GM12878 (cell line): ENCODE data around the gene KCNA2. TPM values are rescaled to one million over a fixed set of nuclear protein-coding genes. Genes with fewer than 3 reads are reported as not detected.

Source experiments
- ATAC-seq: fragments of 200-7000 bp; cut with Tn5 transposase; 3 replicates; pipeline ENCODE4 v1.9.1; 2020; ENCODE audit warnings: mild to moderate bottlenecking, moderate library complexity
- BruUV-seq: library from RNA; stranded (reverse); fragments of 400-500 nt; replicated peaks from 2 replicates; lab custom pipeline; 2021; lab: Mats Ljungman, UMichigan
- CTCF ChIA-PET: fragments of 300-600 bp; sonication (Branson Sonifier 250); formaldehyde crosslinking; extraction: SDS; loops from one replicate; lab custom pipeline; 2021; ENCODE audit warnings: inconsistent platforms; lab: Yijun Ruan, JAX
- POLR2A ChIA-PET: fragments of 350-600 bp; formaldehyde crosslinking; extraction: SDS; loops from one replicate; lab custom pipeline; 2021; ENCODE audit warnings: inconsistent platforms; lab: Charles Lee
- RAD21 ChIA-PET: fragments of 300-600 bp; sonication (Branson Sonifier 250); formaldehyde crosslinking; loops from one replicate; lab custom pipeline; 2023; ENCODE audit warnings: antibody characterized with exemption; ENCODE audit not compliant: unreplicated experiment; lab: Charles Lee
- SMC1A ChIA-PET: fragments of 300-600 bp; sonication (Branson Sonifier 250); formaldehyde crosslinking; loops from one replicate; lab custom pipeline; 2023; ENCODE audit not compliant: unreplicated experiment, uncharacterized antibody; lab: Charles Lee
- DNase-seq: peaks from one replicate; pipeline ENCODE4 v3.0.0-alpha.2; 2011; ENCODE audit warnings: low read depth, low spot score
- FAIRE-seq: peaks from 3 replicates; lab custom pipeline; 2011; peaks lifted over from hg19 to GRCh38; lab: Jason Lieb, UNC
- H2AFZ ChIP-seq: 2 replicates; pipeline ENCODE4 v1.6.0; 2011; ENCODE audit warnings: low read depth, low read length, control low read depth; ENCODE audit not compliant: control insufficient read depth
- H3K27ac ChIP-seq: 2 replicates; pipeline ENCODE4 v1.5.1; 2011; ENCODE audit warnings: control low read depth; ENCODE audit not compliant: control insufficient read depth, insufficient read depth
- H3K27me3 ChIP-seq, 2 experiments: replicated peaks in 1 of 2; 2 replicates each; pipeline versions ENCODE4 v1.6.0 to v1.6.1; 2011; ENCODE audit warnings: low read length in 1 of 2; ENCODE audit not compliant: control insufficient read depth in 2 of 2, insufficient read depth in 2 of 2
- H3K36me3 ChIP-seq, 2 experiments: 2 replicates each; pipeline ENCODE4 v1.5.1; 2011; ENCODE audit warnings: low read length in 1 of 2; ENCODE audit not compliant: control insufficient read depth in 2 of 2, insufficient read depth in 2 of 2
- H3K4me1 ChIP-seq: 2 replicates; pipeline ENCODE4 v1.6.1; 2011; ENCODE audit warnings: mild to moderate bottlenecking, low read length, moderate library complexity, mixed read lengths; ENCODE audit not compliant: control insufficient read depth, insufficient read depth
- H3K4me2 ChIP-seq: 2 replicates; pipeline ENCODE4 v1.6.0; 2011; ENCODE audit warnings: control low read depth; ENCODE audit not compliant: control insufficient read depth, insufficient read depth
- H3K4me3 ChIP-seq: fragments of 200-600 bp; sonication (generic); 2 replicates; pipeline ENCODE4 v1.5.1; 2016
- H3K79me2 ChIP-seq: 2 replicates; pipeline ENCODE4 v1.6.0; 2011; ENCODE audit warnings: low read length; ENCODE audit not compliant: control insufficient read depth, insufficient read depth
- H3K9ac ChIP-seq: 2 replicates; pipeline ENCODE4 v1.8.0; 2011; ENCODE audit warnings: low read length, control low read depth, mixed read lengths; ENCODE audit not compliant: control insufficient read depth, insufficient read depth
- H3K9me3 ChIP-seq: replicated peaks from 3 replicates; pipeline ENCODE4 v1.5.1; 2011; ENCODE audit warnings: mild to moderate bottlenecking, low read length; ENCODE audit not compliant: control insufficient read depth, insufficient read depth
- H4K20me1 ChIP-seq: 2 replicates; pipeline ENCODE4 v1.6.0; 2011; ENCODE audit not compliant: control insufficient read depth, insufficient read depth
- EED ChIP-seq: sonication (generic); IDR thresholded peaks from 2 replicates; pipeline ENCODE4 v1.6.1; 2016; ENCODE audit warnings: antibody characterized with exemption, low read depth
- HDAC2 ChIP-seq: fragments of 200-600 bp; sonication (generic); IDR thresholded peaks from 2 replicates; pipeline ENCODE4 v1.6.1; 2017
- IRF4 ChIP-seq: IDR thresholded peaks from 2 replicates; pipeline ENCODE4 v1.6.1; 2011; ENCODE audit warnings: low read depth, low read length
- MXI1 ChIP-seq: fragments of 150-350 bp; IDR thresholded peaks from 2 replicates; pipeline ENCODE4 v1.6.1; 2011; ENCODE audit warnings: low read depth, mild to moderate bottlenecking, inconsistent platforms, low read length, improper control_type of control experiment
- NFIC ChIP-seq: IDR thresholded peaks from 2 replicates; pipeline ENCODE4 v1.6.1; 2012; ENCODE audit warnings: low read depth, mild to moderate bottlenecking, inconsistent platforms, low read length, moderate library complexity
- POLR2AphosphoS2 ChIP-seq: IDR thresholded peaks from 2 replicates; pipeline ENCODE4 v1.6.1; 2011; ENCODE audit warnings: low read depth, mild to moderate bottlenecking, low read length, improper control_type of control experiment, moderate library complexity
- RCOR1 ChIP-seq: conservative IDR thresholded peaks from 2 replicates; pipeline ENCODE4 v1.6.1; 2012; ENCODE audit warnings: low read depth, low read length, improper control_type of control experiment
- REST ChIP-seq: IDR thresholded peaks from 2 replicates; pipeline ENCODE4 v1.6.1; 2012; ENCODE audit warnings: mild to moderate bottlenecking, low read depth, low read length
- SIN3A ChIP-seq: IDR thresholded peaks from 2 replicates; pipeline ENCODE4 v1.6.1; 2012; ENCODE audit warnings: low read depth, low read length, improper control_type of control experiment
- SKIL ChIP-seq: fragments of 450-650 bp; IDR thresholded peaks from 2 replicates; pipeline ENCODE4 v1.6.1; 2017; ENCODE audit warnings: mild to moderate bottlenecking, low read depth, inconsistent platforms; ENCODE audit not compliant: poor library complexity, severe bottlenecking
- TBL1XR1 ChIP-seq: IDR thresholded peaks from 2 replicates; pipeline ENCODE4 v1.6.1; 2012; ENCODE audit warnings: low read depth, low read length, improper control_type of control experiment
- WGBS: methylation state at CpG from one replicate; pipeline ENCODE4 v1.1.6; 2016; ENCODE audit warnings: low lambda C conversion rate; ENCODE audit not compliant: insufficient replicate concordance, insufficient coverage; ENCODE audit errors: missing lambda C conversion rate; 5-methylcytosine and 5-hydroxymethylcytosine counted together
- in situ Hi-C: fragments of 300-500 bp; cut with MboI; formaldehyde crosslinking; loops from 9 replicates; pipeline ENCODE4 v1.14.3; 2018; ENCODE audit warnings: mixed read lengths
- intact Hi-C: fragments of 100-400 bp; cut with micrococcal nuclease; formaldehyde crosslinking; loops from one replicate; pipeline ENCODE4 v1.14.2; 2022; ENCODE audit not compliant: unreplicated experiment
- polyA plus RNA-seq, 11 experiments: library from polyadenylated mRNA; depleted of rRNA in 4 of 11; unstranded in 6 of 11; stranded (reverse) in 5 of 11; fragments of >200 nt; fragmentation: Nextera tagmentation in 4 of 11; fragmentation: Illumina TruSeq in 1 of 11; extraction: Ambion mirVana in 4 of 11; extraction: Trizol in 1 of 11; gene quantifications; 1 replicate in 1 of 11; 2 replicates in 10 of 11; pipeline versions ENCODE4 v1.2.1 to v1.2.3, GENCODE V29; 2011 to 2016; ENCODE audit warnings: inconsistent platforms in 2 of 11, missing spikeins in 2 of 11, low read depth in 1 of 11
- total RNA-seq, 4 experiments: library from RNA; depleted of rRNA in 3 of 4; stranded (reverse); fragments of >200 nt in 3 of 4; fragmentation: Illumina TruSeq in 1 of 4; extraction: Trizol in 1 of 4; gene quantifications; 2 replicates each; pipeline versions ENCODE4 v1.2.1 to v1.2.3, GENCODE V29; 2013 to 2021
- TF ChIP-seq, protein P1 (sequence below), 3 experiments: IDR thresholded peaks in 2 of 3; conservative IDR thresholded peaks in 1 of 3; 2 replicates each; pipeline ENCODE4 v1.5.1; 2011; ENCODE audit warnings: low read depth in 3 of 3, low read length in 3 of 3, mild to moderate bottlenecking in 3 of 3, control low read depth in 2 of 3, moderate library complexity in 2 of 3, inconsistent platforms in 1 of 3, mixed read lengths in 1 of 3; ENCODE audit not compliant: control insufficient read depth in 2 of 3, insufficient read depth in 1 of 3; ENCODE audit errors: extremely low read depth in 1 of 3

Gene KCNA2
- total and polyA plus RNA-seq, 10 of the 15 experiments (the other 5 are each of a cell fraction or from before 2014, with no cell fraction given), result 0.02 to 0.56 (median 0.10) TPM; not detected in 2

- ChIA-PET CTCF (no interaction called here), RAD21 (no interaction called here), SMC1A (no interaction called here), POLR2A (interaction anchor here (0.5 kb wide), 1 partner anchor 276 kb away, joined by 3 read pairs; no protein-coding TSS in a partner anchor)
- Histone ChIP-seq H2AFZ (no peak overlapping the region), H3K27ac (no peak overlapping the region), H3K9me3 (no peaks in the 10 kb centered on the region), H3K27me3 (peaks cover 8 to 12% of the 10 kb centered on the region in 2 experiments), H3K79me2 (no peaks in the 10 kb centered on the region), H3K4me1 (no peaks in the 10 kb centered on the region), H3K36me3 (no peaks in the 10 kb centered on the region), H3K9ac (no peak overlapping the region), H4K20me1 (no peaks in the 10 kb centered on the region), H3K4me3 (no peak overlapping the region), H3K4me2 (no peak overlapping the region)
- no TSS peak for BruUV-seq
- FAIRE-seq (no peak), ATAC-seq (no peak), DNase-seq (no peak)
- intact Hi-C loops, result loop anchor here (10.0 kb wide), 1 partner anchor 1183 kb away; no protein-coding TSS in a partner anchor
- 35% methylated on average over 5 of the region's 5 CpGs for WGBS
- TF ChIP-seq, protein P1, sequence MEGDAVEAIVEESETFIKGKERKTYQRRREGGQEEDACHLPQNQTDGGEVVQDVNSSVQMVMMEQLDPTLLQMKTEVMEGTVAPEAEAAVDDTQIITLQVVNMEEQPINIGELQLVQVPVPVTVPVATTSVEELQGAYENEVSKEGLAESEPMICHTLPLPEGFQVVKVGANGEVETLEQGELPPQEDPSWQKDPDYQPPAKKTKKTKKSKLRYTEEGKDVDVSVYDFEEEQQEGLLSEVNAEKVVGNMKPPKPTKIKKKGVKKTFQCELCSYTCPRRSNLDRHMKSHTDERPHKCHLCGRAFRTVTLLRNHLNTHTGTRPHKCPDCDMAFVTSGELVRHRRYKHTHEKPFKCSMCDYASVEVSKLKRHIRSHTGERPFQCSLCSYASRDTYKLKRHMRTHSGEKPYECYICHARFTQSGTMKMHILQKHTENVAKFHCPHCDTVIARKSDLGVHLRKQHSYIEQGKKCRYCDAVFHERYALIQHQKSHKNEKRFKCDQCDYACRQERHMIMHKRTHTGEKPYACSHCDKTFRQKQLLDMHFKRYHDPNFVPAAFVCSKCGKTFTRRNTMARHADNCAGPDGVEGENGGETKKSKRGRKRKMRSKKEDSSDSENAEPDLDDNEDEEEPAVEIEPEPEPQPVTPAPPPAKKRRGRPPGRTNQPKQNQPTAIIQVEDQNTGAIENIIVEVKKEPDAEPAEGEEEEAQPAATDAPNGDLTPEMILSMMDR (IDR thresholded peaks at IDR 0.05 in 2 of 3, conservative IDR thresholded peaks at IDR 0.05 in 1 of 3; ENCODE audit: control insufficient read depth in 2 of 3, extremely low read depth in 1 of 3, insufficient read depth in 1 of 3, low read depth in 3 of 3, low read length in 3 of 3), result no peak
- no peak for TF ChIP-seq POLR2AphosphoS2
- TF ChIP-seq RCOR1, result no peak
- TF ChIP-seq NFIC, result no peak
- no peak for TF ChIP-seq HDAC2
- no peak for TF ChIP-seq IRF4
- TF ChIP-seq EED, result no peak
- no peak for TF ChIP-seq REST
- TF ChIP-seq SIN3A, result no peak
- TF ChIP-seq TBL1XR1, result no peak
- no peak for TF ChIP-seq MXI1
- no peak for TF ChIP-seq SKIL
- in situ Hi-C loops, result no loop called here
These were observed 4.8 kb downstream of the KCNA2 start for GRCh38 chr1:110601332-110601731.
